Tibial artery (tissue), 4 donors: Measurements from ENCODE around the gene SDCCAG8.

ENCODE experiments used
- DNase-seq, 2 donors: peaks; one replicate each; pipeline ENCODE4 v3.0.0-alpha.2; 2019
- H3K27ac ChIP-seq, 2 donors: fragments of 200-600 bp; sonication (generic) in 1 of 2; 1 replicate in 1 of 2; 2 replicates in 1 of 2; pipeline ENCODE4 v1.5.1; 2018 to 2019; ENCODE audit warnings: mild to moderate bottlenecking in 1 of 2
- H3K27me3 ChIP-seq, 2 donors: fragments of 200-600 bp; sonication (generic) in 1 of 2; one replicate each; pipeline versions ENCODE4 v1.5.1 to v1.6.0; 2016 to 2019
- H3K36me3 ChIP-seq, 3 donors: fragments of 200-600 bp; sonication (generic) in 2 of 3; one replicate each; pipeline ENCODE4 v1.5.1; 2016 to 2019; ENCODE audit warnings: mild to moderate bottlenecking in 2 of 3
- H3K4me1 ChIP-seq, 4 donors: fragments of 200-600 bp; sonication (generic) in 2 of 4; 1 replicate in 3 of 4; 2 replicates in 1 of 4; pipeline ENCODE4 v1.5.1; 2016 to 2019
- H3K4me3 ChIP-seq, 2 donors: fragments of 200-600 bp; sonication (generic) in 1 of 2; 1 replicate in 1 of 2; 2 replicates in 1 of 2; pipeline ENCODE4 v1.5.1; 2018 to 2019; ENCODE audit warnings: mild to moderate bottlenecking in 2 of 2
- H3K9me3 ChIP-seq, 3 donors: fragments of 200-600 bp; sonication (generic) in 1 of 3; one replicate each; pipeline ENCODE4 v1.5.1; 2016 to 2019
- CTCF ChIP-seq, 2 experiments: fragments of 200-600 bp in 1 of 2; fragments of 450-650 bp in 1 of 2; IDR thresholded peaks; one replicate each; pipeline ENCODE4 v1.5.1; 2017 to 2019; ENCODE audit warnings: antibody characterized with exemption in 2 of 2, mild to moderate bottlenecking in 1 of 2, moderate library complexity in 1 of 2
- intact Hi-C: fragments of 100-400 bp; cut with DNase I; formaldehyde crosslinking; loops from one replicate; pipeline ENCODE4 v1.15.0; 2023; ENCODE audit warnings: low total_unique reads

Gene SDCCAG8

DNA sequence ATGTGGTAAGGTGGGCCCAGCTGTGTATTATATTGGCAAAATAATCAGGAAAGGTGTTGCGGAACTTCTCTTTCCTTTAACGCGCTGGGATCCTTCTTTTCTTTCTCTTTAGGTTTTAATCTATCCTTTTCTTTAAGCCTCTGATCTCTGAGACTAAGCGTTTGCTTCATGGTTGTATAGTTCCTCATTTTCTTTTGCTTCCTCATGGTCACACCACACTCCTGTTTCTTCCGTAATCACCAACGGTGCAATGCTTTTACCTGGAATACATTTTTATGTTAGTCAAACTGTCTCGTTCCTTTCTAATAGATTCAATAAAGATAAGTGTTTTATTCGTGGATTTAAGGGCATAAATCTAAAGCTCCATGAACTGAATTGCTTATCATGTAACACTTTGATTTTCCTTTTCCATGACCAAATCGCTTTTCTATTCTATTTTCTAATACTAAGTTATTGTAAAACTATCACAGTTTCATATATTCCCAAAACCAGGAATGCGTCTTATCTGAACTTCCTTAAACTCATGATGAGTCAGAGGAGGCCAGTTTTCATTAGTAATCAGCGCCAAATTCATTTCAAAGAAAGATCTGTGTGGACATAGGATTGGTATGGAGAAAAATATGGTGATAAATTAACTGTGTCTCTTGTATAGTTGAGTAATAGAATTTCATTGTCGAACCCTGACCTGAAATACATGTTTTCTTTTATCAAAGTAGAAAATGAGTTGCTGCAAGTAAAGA lies 12.2 kb downstream of the SDCCAG8 start:
- intact Hi-C loops, result no loop called here
- no peaks in the 10 kb centered on the region for H3K9me3 ChIP-seq
- peaks cover 0 to 34% (median 11%) of the 10 kb centered on the region in 4 donors for H3K4me1 ChIP-seq
- H3K27ac ChIP-seq, result peak overlapping the region; percentile 11 to 18
- H3K36me3 ChIP-seq, result peaks cover 0 to 8% (median 0%) of the 10 kb centered on the region in 3 donors
- no peak for DNase-seq
- no peaks in the 10 kb centered on the region for H3K27me3 ChIP-seq
- no peak overlapping the region for H3K4me3 ChIP-seq
- no peak for TF ChIP-seq CTCF (IDR thresholded peaks at IDR 0.05)

- no peak overlapping the region for H3K4me3 ChIP-seq
- no peak for TF ChIP-seq CTCF (IDR thresholded peaks at IDR 0.05)
- peaks cover 0 to 8% (median 1%) of the 10 kb centered on the region in 3 donors for H3K36me3 ChIP-seq
- H3K27ac ChIP-seq, result peak overlapping the region in 1 of 2 donors; percentile 18
- no peaks in the 10 kb centered on the region for H3K27me3 ChIP-seq
- DNase-seq, result no peak
- H3K4me1 ChIP-seq, result peaks cover 0 to 41% (median 11%) of the 10 kb centered on the region in 4 donors
- intact Hi-C loops, result no loop called here
- H3K9me3 ChIP-seq, result no peaks in the 10 kb centered on the region
Observed at GRCh38 chr1:243268751-243269460, 13.1 kb downstream of the SDCCAG8 start.

GRCh38 chr1:243269461-243269801 lies 13.6 kb downstream of the SDCCAG8 start:
- no peak for DNase-seq
- intact Hi-C loops, result no loop called here
- TF ChIP-seq CTCF (IDR thresholded peaks at IDR 0.05), result no peak
- H3K27me3 ChIP-seq, result no peaks in the 10 kb centered on the region
- no peak overlapping the region for H3K27ac ChIP-seq
- no peak overlapping the region for H3K4me3 ChIP-seq
- H3K4me1 ChIP-seq, result peaks cover 0 to 41% (median 9%) of the 10 kb centered on the region in 4 donors
- peaks cover 0 to 8% (median 7%) of the 10 kb centered on the region in 3 donors for H3K36me3 ChIP-seq
- H3K9me3 ChIP-seq, result no peaks in the 10 kb centered on the region

- peaks cover 0 to 41% (median 8%) of the 10 kb centered on the region in 4 donors for H3K4me1 ChIP-seq
- no peaks in the 10 kb centered on the region for H3K27me3 ChIP-seq
- no peak for TF ChIP-seq CTCF (IDR thresholded peaks at IDR 0.05)
- DNase-seq, result no peak
- no peak overlapping the region for H3K27ac ChIP-seq
- peaks cover 7 to 16% (median 14%) of the 10 kb centered on the region in 3 donors for H3K36me3 ChIP-seq
- no peak overlapping the region for H3K4me3 ChIP-seq
- no peaks in the 10 kb centered on the region for H3K9me3 ChIP-seq
- intact Hi-C loops, result no loop called here
Observed at GRCh38 chr1:243270097-243270864, 14.4 kb downstream of the SDCCAG8 start.

- no peak overlapping the region for H3K27ac ChIP-seq
- intact Hi-C loops, result no loop called here
- no peaks in the 10 kb centered on the region for H3K9me3 ChIP-seq
- no peak for TF ChIP-seq CTCF (IDR thresholded peaks at IDR 0.05)
- H3K4me1 ChIP-seq, result peaks cover 0 to 41% (median 8%) of the 10 kb centered on the region in 4 donors
- H3K27me3 ChIP-seq, result no peaks in the 10 kb centered on the region
- H3K4me3 ChIP-seq, result no peak overlapping the region
- DNase-seq, result no peak
- H3K36me3 ChIP-seq, result peaks cover 22 to 33% (median 25%) of the 10 kb centered on the region in 3 donors
Observed at GRCh38 chr1:243271996-243272395, 16.2 kb downstream of the SDCCAG8 start.
